Umbilical cord (tissue), 2 donors: ENCODE data around the gene IL1F10. TPM values are rescaled to one million over a fixed set of nuclear protein-coding genes. Genes with fewer than 3 reads are reported as not detected.
A peak's percentile ranks its signal among the peaks of the same experiment; 100 is the strongest.

ENCODE experiments used
- DNase-seq: peaks from one replicate; pipeline ENCODE4 v3.0.0-alpha.2; 2015; ENCODE audit warnings: low spot score
- total RNA-seq: library from RNA; depleted of rRNA; stranded (reverse); fragments of >200 nt; gene quantifications from one replicate; pipeline ENCODE4 v1.2.3, GENCODE V29; 2014; ENCODE audit warnings: low replicate concordance; ENCODE audit not compliant: insufficient read depth

Gene IL1F10
- total RNA-seq, 1 donor from 2014 or later = 0.72 TPM

GRCh38 chr2:113058998-113059960 is 8.5 kb upstream of the IL1F10 start, which contains the start of gene IL36RN:
Gene IL36RN (plus strand): TSS chr2:113059198. CDS start chr2:113059439, 241 bp downstream.
- DNase-seq = no peak

- DNase-seq = no peak
Measured at GRCh38 chr2:113060396-113060795, 7.4 kb upstream of the IL1F10 start.

GRCh38 chr2:113060796-113061195 is 7.0 kb upstream of the IL1F10 start:
- DNase-seq = no peak

GRCh38 chr2:113061241-113061640 is 6.5 kb upstream of the IL1F10 start:
- no peak for DNase-seq

GRCh38 chr2:113061896-113062770 is 5.6 kb upstream of the IL1F10 start:
- DNase-seq = no peak

- no peak for DNase-seq
Measured at GRCh38 chr2:113064281-113064680, 3.5 kb upstream of the IL1F10 start.

GRCh38 chr2:113064898-113065297 is 2.9 kb upstream of the IL1F10 start:
- no peak for DNase-seq

- DNase-seq = no peak
Measured at GRCh38 chr2:113068249-113068648, 479 bp downstream of the IL1F10 start.

GRCh38 chr2:113068706-113069485 is 1.1 kb downstream of the IL1F10 start:
- DNase-seq = peak; percentile 35

- DNase-seq = no peak
Measured at GRCh38 chr2:113069676-113070605, 2.2 kb downstream of the IL1F10 start.

GRCh38 chr2:113070606-113070975 is 2.8 kb downstream of the IL1F10 start:
- peak; percentile 11 for DNase-seq

- DNase-seq = no peak
Measured at GRCh38 chr2:113072584-113072983, 4.8 kb downstream of the IL1F10 start.

- no peak for DNase-seq
Measured at GRCh38 chr2:113073325-113073834, 5.6 kb downstream of the IL1F10 start.

GRCh38 chr2:113075030-113075429 is 7.3 kb downstream of the IL1F10 start:
- no peak for DNase-seq

GRCh38 chr2:113075600-113075999 is 7.8 kb downstream of the IL1F10 start:
- DNase-seq = no peak

GRCh38 chr2:113076954-113077669 is 9.3 kb downstream of the IL1F10 start:
- no peak for DNase-seq

- no peak for DNase-seq
Measured at GRCh38 chr2:113077921-113078320, 10.2 kb downstream of the IL1F10 start.

GRCh38 chr2:113078350-113078839 is 10.6 kb downstream of the IL1F10 start:
- no peak for DNase-seq

GRCh38 chr2:113079131-113079530 is 11.4 kb downstream of the IL1F10 start:
- DNase-seq = no peak
